Activated CD4-positive, alpha-beta T cell treated with anti-CD3 and anti-CD28 coated beads for 24 hours (primary cell): Measurements from ENCODE around the gene NR5A1.

Experiments used
- DNase-seq, 2 donors: peaks; one replicate each; pipeline ENCODE4 v3.0.0-alpha.2; 2020; ENCODE audit warnings: low read depth in 2 of 2

The NR5A1 gene

DNA sequence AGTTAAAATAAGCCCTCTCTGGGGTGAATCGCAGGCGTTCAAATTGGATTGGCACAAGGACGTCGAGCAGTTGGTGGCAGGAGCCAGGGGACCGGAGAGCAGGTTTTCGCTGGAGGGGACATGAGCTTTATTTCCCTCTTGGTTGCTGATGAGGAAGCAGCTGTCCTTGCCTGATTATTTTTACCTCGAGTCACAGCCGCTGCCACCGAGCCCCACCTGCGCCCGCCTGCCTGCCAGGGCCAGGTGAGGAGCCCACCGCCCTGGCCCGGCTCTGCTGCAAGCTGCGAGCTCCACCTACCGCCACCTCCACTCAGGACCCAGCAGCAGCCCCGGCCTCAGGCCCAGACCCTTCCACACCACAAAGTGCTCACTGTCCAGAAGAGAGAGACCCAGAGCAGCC lies 65.9 kb downstream of the NR5A1 start:
- no peak for DNase-seq

DNA sequence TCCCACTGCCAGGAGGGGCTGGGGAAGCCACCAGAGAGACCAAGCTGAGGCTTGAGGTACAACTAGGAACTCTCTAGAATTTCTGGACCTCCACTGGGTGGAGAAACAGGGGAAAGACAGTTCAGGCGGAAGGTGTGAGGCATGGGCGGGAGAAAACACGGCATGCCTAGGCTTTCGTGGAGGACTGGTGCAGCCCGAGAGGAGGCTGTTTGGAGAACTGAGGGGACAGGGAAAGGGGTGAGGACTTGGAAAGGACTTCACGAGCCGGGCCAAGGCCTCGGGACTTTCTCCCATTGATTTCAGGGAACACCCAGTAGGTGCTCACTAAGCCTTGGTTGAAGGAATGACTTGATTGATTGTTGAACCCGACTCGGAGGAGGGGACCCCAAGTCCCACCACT lies 66.4 kb downstream of the NR5A1 start:
- no peak for DNase-seq

DNA sequence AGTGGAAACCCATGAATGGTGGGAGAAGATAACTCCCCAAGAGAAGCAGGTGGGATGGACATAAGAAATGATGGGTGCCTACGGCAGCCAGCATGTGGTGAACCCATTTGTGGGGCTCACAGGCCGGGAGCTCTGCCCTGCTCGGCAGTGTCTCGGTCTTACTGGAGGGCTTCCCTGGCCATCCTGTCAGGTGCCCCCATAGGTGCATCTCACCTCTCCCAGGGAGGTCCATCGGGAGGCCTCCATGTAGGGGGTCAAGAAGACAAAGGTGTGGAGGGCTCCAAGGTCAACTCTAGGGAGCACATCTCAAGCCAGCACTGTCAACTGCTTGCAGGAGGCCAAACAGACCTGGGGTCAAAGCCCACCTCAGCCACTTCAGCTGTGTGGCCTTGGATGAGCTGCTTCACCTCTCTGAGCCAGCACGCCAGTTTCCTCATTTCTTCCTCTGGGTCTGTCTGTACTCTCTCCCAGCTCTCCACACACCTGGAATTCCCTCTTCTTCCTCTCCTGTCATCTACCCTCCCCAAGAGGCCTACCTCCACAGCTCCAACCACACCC lies 67.4 kb downstream of the NR5A1 start:
- DNase-seq: no peak

DNA sequence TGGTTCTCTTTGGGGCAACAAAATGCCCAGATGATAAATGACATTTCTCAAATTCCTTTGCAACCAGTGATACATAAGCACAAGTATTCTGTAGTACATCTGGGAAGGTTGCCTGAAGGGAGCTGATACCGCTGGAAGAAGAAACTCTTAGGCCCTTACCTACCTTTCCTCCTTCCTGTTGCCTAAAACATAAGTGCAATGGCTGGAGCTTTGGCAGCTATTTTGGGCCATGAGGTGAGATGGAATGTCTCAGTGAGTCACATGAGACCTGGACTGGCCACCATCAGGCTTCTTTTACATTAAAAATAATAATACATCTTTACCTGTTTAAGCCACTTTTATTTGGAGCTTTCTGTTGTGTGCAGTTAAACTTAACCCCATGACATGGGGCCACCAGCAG lies 68.1 kb downstream of the NR5A1 start:
- DNase-seq: no peak

DNA sequence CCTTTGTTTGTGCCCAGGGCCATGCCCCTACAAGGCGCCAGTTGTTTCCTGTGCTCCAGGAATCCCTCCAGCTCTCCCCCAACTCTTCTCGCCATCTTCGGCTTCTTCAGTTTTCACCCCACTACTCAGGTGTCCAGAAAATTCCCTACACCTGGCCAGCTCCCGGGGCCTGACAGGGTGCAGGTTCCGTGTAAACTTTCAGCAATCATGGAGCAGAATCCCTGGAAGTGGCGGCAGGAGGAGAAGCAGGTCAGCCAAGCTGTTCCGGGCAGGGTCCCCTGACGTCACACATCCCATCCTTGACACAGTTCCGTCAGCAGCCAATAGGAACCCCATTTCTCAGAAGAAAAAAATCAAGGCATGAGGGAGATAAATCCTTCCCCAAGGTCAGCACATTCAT lies 69.1 kb downstream of the NR5A1 start:
- no peak for DNase-seq

DNA sequence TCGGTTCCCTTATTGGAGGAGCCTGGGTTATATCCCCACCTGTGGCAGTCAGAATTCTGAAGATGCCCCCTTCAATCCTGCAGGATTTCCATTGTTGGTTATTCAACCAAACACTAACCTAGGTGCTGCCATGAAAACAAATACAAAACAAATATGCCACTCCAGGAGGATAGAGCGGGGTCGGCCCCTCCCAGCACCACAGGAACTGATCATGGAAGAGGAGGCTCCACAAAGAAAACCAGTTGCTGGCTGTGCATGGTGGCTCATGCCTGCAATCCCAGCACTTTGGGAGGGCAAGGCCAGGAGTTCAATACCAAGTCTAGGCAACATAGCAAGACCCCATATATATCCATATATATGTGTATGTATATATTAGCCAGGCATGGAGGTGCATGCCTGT lies 70.1 kb downstream of the NR5A1 start:
- no peak for DNase-seq

DNA sequence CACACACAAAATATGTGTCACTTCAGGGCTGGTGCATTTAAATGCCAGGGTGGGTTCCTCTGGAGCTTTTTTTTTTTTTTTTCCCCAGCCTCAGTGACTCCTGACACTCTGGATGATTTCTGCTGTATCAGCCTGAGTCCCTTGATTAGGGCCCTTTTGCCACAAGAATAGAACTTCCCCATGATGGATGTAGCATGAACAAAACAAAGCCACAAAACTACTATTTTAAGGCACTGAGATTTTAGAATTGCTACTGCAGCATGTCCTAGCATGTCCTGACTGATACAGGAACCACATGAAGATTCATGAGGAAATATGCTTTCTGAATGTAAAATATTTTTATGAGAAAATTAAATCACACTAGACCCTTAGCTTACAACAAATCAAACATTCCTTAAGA lies 70.9 kb downstream of the NR5A1 start:
- no peak for DNase-seq
